ENCODE measurements around the gene TIGD3.

The TIGD3 gene

DNA sequence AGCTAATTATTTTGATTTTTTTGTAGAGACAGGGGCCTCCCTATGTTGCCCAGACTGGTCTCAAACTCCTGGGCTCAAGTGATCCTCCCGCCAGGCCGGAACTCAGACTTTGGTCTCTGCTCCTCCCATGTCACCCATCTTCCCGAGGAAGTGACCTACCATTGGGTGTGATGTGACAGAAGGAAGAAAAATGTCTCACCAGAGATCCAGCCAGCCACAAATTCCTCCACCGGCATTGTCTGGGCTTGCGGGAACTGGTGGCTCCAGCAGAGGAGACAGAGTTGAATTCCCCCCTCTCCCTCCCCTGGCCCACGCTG is 27.1 kb downstream of the TIGD3 start:
- no peak overlapping the region for H3K4me2 ChIP-seq (ENCODE audit: insufficient read depth, low read length, poor library complexity, severe bottlenecking)
- peak overlapping the region; percentile 95 for H3K18ac ChIP-seq (ENCODE audit: low read length)
- peak overlapping the region; percentile 79 for H2AK5ac ChIP-seq (ENCODE audit: low read depth, low read length)
- peak overlapping the region; percentile 100 for H2BK15ac ChIP-seq (ENCODE audit: low read length)
- H3K4me1 ChIP-seq (ENCODE audit: control insufficient read depth in 2 of 2, insufficient read depth in 1 of 2, low read depth in 1 of 2, low read length in 2 of 2), result peaks cover 14 to 15% of the 10 kb centered on the region in 2 donors
- H3K23ac ChIP-seq (ENCODE audit: low read depth, low read length, poor library complexity), result no peak overlapping the region
- H2BK120ac ChIP-seq (ENCODE audit: low read depth, low read length), result peak overlapping the region; percentile 51
- H2BK12ac ChIP-seq (ENCODE audit: low read length), result peak overlapping the region; percentile 86
- no CpG with 5 or more reads among the region's 6 CpGs for WGBS, 2 donors (ENCODE audit: extremely low coverage in 2 of 2, insufficient read length in 2 of 2, insufficient replicate concordance in 1 of 2)
- peaks cover 0 to 7% (median 0%) of the 10 kb centered on the region in 3 experiments for H3K27me3 ChIP-seq (ENCODE audit: control insufficient read depth in 3 of 3, insufficient read depth in 3 of 3, low read depth in 1 of 3, low read length in 3 of 3)
- H3K27ac ChIP-seq (replicated peaks; ENCODE audit: low read length), result peak overlapping the region; percentile 61
- H3K4ac ChIP-seq (ENCODE audit: low read length), result no peak overlapping the region
- H3K36me3 ChIP-seq (replicated peaks in 1 of 2; ENCODE audit: control insufficient read depth in 2 of 2, insufficient read depth in 2 of 2, low read length in 2 of 2), result no peaks in the 10 kb centered on the region
- no peaks in the 10 kb centered on the region for H3K9me3 ChIP-seq (replicated peaks in 1 of 2; ENCODE audit: control insufficient read depth in 2 of 2, insufficient read depth in 1 of 2, low read depth in 1 of 2, low read length in 2 of 2)
- peak overlapping the region; percentile 89 for H4K91ac ChIP-seq (ENCODE audit: low read depth, low read length, poor library complexity)
- H3K14ac ChIP-seq (ENCODE audit: low read length), result peak overlapping the region; percentile 97
- no peak for DNase-seq (ENCODE audit: low spot score)
- H2BK5ac ChIP-seq (ENCODE audit: low read length), result peak overlapping the region; percentile 83
- H4K8ac ChIP-seq (ENCODE audit: low read depth, low read length), result peak overlapping the region; percentile 27
- H2AFZ ChIP-seq (ENCODE audit: low read length), result peak overlapping the region; percentile 89
- H3K4me3 ChIP-seq (ENCODE audit: low read length in 2 of 2), result no peak overlapping the region
- H3K79me1 ChIP-seq (ENCODE audit: low read depth, low read length), result no peaks in the 10 kb centered on the region
- H3K9ac ChIP-seq (ENCODE audit: low read depth, low read length, poor library complexity), result peak overlapping the region; percentile 74

DNA sequence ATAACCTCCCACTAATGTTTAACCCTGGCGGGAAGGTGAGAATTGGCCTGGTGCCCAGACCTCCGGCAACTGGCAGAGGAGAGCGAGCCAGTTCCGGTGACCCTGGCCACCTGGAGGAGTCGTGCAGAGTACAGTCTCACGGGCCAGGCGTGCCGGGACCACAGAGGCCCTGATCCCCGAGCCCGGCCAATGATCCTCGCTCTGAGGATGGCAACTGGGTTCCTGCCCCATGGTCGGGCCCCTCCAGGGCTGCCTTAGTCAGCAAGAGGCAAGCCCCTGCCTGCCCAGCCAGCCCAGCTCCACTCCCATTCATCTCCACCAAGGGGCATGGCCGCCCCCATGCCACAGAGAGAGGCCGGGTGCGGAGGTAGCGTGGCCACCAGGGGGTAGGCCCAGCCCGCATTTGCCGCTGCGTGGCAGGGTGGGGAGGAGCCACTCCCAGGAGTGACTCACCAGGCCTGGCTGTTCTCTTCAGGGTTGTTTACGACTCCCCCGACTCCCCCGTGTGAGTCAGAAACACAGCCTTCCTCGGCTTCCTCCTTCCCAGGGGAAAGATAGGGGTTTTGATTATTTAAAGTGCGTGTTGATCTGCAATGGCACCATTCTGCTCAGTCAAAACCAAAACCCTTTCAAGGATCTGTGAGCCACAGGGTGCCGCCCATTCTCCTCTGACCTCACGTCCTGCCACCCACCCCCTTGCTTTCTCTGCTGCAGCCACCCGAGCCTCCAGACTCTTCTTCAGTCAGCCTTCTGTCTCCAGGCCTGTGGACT is 27.7 kb downstream of the TIGD3 start, which contains the start of gene SLC25A45:
SLC25A45 (minus strand) TSS at position 614 of the 771 bp plus-strand sequence. CDS start 695 bp downstream, outside the sequence.
- Histone ChIP-seq H2BK5ac (ENCODE audit: low read length) (peak within 1 kb of the TSS; percentile 83), H3K14ac (ENCODE audit: low read length) (peak within 1 kb of the TSS; percentile 97), H3K9me3 (replicated peaks in 1 of 2; ENCODE audit: control insufficient read depth in 2 of 2, insufficient read depth in 1 of 2, low read depth in 1 of 2, low read length in 2 of 2) (no peaks in the 10 kb centered on the region), H4K8ac (ENCODE audit: low read depth, low read length) (peak within 1 kb of the TSS; percentile 27), H3K4me2 (ENCODE audit: insufficient read depth, low read length, poor library complexity, severe bottlenecking) (peak within 1 kb of the TSS; percentile 2), H3K79me1 (ENCODE audit: low read depth, low read length) (no peaks in the 10 kb centered on the region), H3K27ac (replicated peaks; ENCODE audit: low read length) (peak within 1 kb of the TSS; percentile 61), H3K27me3 (ENCODE audit: control insufficient read depth in 3 of 3, insufficient read depth in 3 of 3, low read depth in 1 of 3, low read length in 3 of 3) (peaks cover 0 to 4% (median 0%) of the 10 kb centered on the region in 3 experiments), H4K91ac (ENCODE audit: low read depth, low read length, poor library complexity) (peak within 1 kb of the TSS; percentile 89), H3K36me3 (replicated peaks in 1 of 2; ENCODE audit: control insufficient read depth in 2 of 2, insufficient read depth in 2 of 2, low read length in 2 of 2) (no peaks in the 10 kb centered on the region), H3K23ac (ENCODE audit: low read depth, low read length, poor library complexity) (peak within 1 kb of the TSS; percentile 80), H3K4me3 (ENCODE audit: low read length in 2 of 2) (peak within 1 kb of the TSS in 1 of 2 donors; percentile 38), H3K18ac (ENCODE audit: low read length) (peak within 1 kb of the TSS; percentile 95), H2AFZ (ENCODE audit: low read length) (peak within 1 kb of the TSS; percentile 89), H3K9ac (ENCODE audit: low read depth, low read length, poor library complexity) (peak within 1 kb of the TSS; percentile 74), H3K4me1 (ENCODE audit: control insufficient read depth in 2 of 2, insufficient read depth in 1 of 2, low read depth in 1 of 2, low read length in 2 of 2) (peaks cover 15% of the 10 kb centered on the region in 2 donors), H2BK12ac (ENCODE audit: low read length) (peak within 1 kb of the TSS; percentile 86), H2BK120ac (ENCODE audit: low read depth, low read length) (peak within 1 kb of the TSS; percentile 51), H2AK5ac (ENCODE audit: low read depth, low read length) (peak within 1 kb of the TSS; percentile 79), H2BK15ac (ENCODE audit: low read length) (peak within 1 kb of the TSS; percentile 100), H3K4ac (ENCODE audit: low read length) (no peak within 1 kb of the TSS)
- no CpG with 5 or more reads among the region's 27 CpGs for WGBS, 2 donors (ENCODE audit: extremely low coverage in 2 of 2, insufficient read length in 2 of 2, insufficient replicate concordance in 1 of 2)
- DNase-seq (ENCODE audit: low spot score), result no peak

DNA sequence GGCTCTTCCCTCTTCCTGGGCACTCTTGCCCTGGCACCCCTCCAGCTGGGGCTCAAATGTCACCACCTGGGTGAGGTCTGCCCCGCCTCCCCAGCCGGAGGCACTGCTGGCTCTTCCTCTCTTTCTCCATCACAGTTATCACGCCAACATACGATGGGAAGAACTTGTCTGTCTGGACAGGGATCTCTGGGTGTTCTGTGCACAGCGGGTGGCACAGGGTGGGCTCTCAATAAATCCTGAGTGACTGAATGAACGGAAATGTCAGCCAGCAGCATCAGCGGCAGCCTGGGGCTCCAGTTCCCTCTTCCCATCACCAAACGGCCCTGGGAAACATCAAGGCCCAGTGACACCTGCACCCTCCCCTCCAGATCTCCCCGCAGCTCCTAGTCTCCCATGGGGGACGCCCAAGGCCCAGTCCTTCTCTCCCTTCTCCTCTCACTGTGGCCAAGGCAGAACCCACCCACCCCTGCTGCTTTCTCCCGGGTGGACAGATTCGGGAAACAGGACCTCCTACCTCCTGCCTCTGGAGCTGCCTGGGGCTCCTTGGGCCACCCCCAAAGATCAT is 28.3 kb downstream of the TIGD3 start:
- H3K27ac ChIP-seq (replicated peaks; ENCODE audit: low read length), result no peak overlapping the region
- DNase-seq (ENCODE audit: low spot score), result no peak

DNA sequence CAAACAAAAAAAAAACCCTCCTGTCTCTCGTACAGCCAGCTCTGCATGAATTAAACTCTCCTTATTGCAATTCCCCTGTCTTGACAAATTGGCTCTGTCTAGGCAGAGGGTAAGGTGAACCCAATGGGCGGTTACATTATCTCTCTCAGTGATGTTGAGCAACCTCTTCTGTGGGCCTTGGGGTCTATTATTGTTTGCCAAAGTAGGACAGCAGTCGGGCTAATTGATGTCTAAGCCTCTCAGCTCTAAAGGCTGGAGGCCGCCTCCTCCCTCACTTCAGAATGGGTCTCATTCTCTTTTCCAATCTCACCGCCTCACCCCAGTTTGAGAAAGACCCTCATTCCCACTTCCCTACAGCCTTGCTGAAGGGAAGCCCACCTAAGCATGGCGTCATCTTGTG is 29.2 kb downstream of the TIGD3 start:
- Histone ChIP-seq H3K4ac (ENCODE audit: low read length) (no peak overlapping the region), H4K8ac (ENCODE audit: low read depth, low read length) (no peak overlapping the region), H4K91ac (ENCODE audit: low read depth, low read length, poor library complexity) (no peak overlapping the region), H3K27ac (replicated peaks; ENCODE audit: low read length) (no peak overlapping the region), H3K9ac (ENCODE audit: low read depth, low read length, poor library complexity) (no peak overlapping the region), H3K23ac (ENCODE audit: low read depth, low read length, poor library complexity) (no peak overlapping the region), H2BK5ac (ENCODE audit: low read length) (no peak overlapping the region), H3K79me1 (ENCODE audit: low read depth, low read length) (no peaks in the 10 kb centered on the region), H2AFZ (ENCODE audit: low read length) (no peak overlapping the region), H3K18ac (ENCODE audit: low read length) (no peak overlapping the region), H3K4me1 (ENCODE audit: control insufficient read depth in 2 of 2, insufficient read depth in 1 of 2, low read depth in 1 of 2, low read length in 2 of 2) (peaks cover 15 to 16% of the 10 kb centered on the region in 2 donors), H3K9me3 (replicated peaks in 1 of 2; ENCODE audit: control insufficient read depth in 2 of 2, insufficient read depth in 1 of 2, low read depth in 1 of 2, low read length in 2 of 2) (no peaks in the 10 kb centered on the region), H2BK120ac (ENCODE audit: low read depth, low read length) (no peak overlapping the region), H3K36me3 (replicated peaks in 1 of 2; ENCODE audit: control insufficient read depth in 2 of 2, insufficient read depth in 2 of 2, low read length in 2 of 2) (peaks cover 0 to 4% of the 10 kb centered on the region in 2 donors), H2BK12ac (ENCODE audit: low read length) (no peak overlapping the region), H3K4me3 (ENCODE audit: low read length in 2 of 2) (no peak overlapping the region), H3K14ac (ENCODE audit: low read length) (no peak overlapping the region), H3K4me2 (ENCODE audit: insufficient read depth, low read length, poor library complexity, severe bottlenecking) (no peak overlapping the region), H2BK15ac (ENCODE audit: low read length) (no peak overlapping the region), H2AK5ac (ENCODE audit: low read depth, low read length) (peak overlapping the region; percentile 88), H3K27me3 (ENCODE audit: control insufficient read depth in 3 of 3, insufficient read depth in 3 of 3, low read depth in 1 of 3, low read length in 3 of 3) (no peaks in the 10 kb centered on the region)
- no CpG with 5 or more reads among the region's 6 CpGs for WGBS, 2 donors (ENCODE audit: extremely low coverage in 2 of 2, insufficient read length in 2 of 2, insufficient replicate concordance in 1 of 2)
- no peak for DNase-seq (ENCODE audit: low spot score)

More for the DNA sequence above, 28.3 kb downstream of the TIGD3 start:
- no CpG with 5 or more reads among the region's 12 CpGs for WGBS, 2 donors (ENCODE audit: extremely low coverage in 2 of 2, insufficient read length in 2 of 2, insufficient replicate concordance in 1 of 2)
- Histone ChIP-seq H3K23ac (ENCODE audit: low read depth, low read length, poor library complexity) (no peak overlapping the region), H2BK120ac (ENCODE audit: low read depth, low read length) (peak overlapping the region; percentile 51), H3K36me3 (replicated peaks in 1 of 2; ENCODE audit: control insufficient read depth in 2 of 2, insufficient read depth in 2 of 2, low read length in 2 of 2) (no peaks in the 10 kb centered on the region), H3K18ac (ENCODE audit: low read length) (peak overlapping the region; percentile 89), H3K79me1 (ENCODE audit: low read depth, low read length) (no peaks in the 10 kb centered on the region), H2BK15ac (ENCODE audit: low read length) (peak overlapping the region; percentile 100), H3K4me1 (ENCODE audit: control insufficient read depth in 2 of 2, insufficient read depth in 1 of 2, low read depth in 1 of 2, low read length in 2 of 2) (peaks cover 15 to 16% of the 10 kb centered on the region in 2 donors), H2AFZ (ENCODE audit: low read length) (peak overlapping the region; percentile 89), H3K27me3 (ENCODE audit: control insufficient read depth in 3 of 3, insufficient read depth in 3 of 3, low read depth in 1 of 3, low read length in 3 of 3) (no peaks in the 10 kb centered on the region), H3K4me3 (ENCODE audit: low read length in 2 of 2) (peak overlapping the region in 1 of 2 donors; percentile 38), H2BK12ac (ENCODE audit: low read length) (no peak overlapping the region), H2AK5ac (ENCODE audit: low read depth, low read length) (peak overlapping the region; percentile 12), H4K8ac (ENCODE audit: low read depth, low read length) (no peak overlapping the region), H4K91ac (ENCODE audit: low read depth, low read length, poor library complexity) (no peak overlapping the region), H3K4ac (ENCODE audit: low read length) (no peak overlapping the region), H3K9ac (ENCODE audit: low read depth, low read length, poor library complexity) (no peak overlapping the region), H2BK5ac (ENCODE audit: low read length) (peak overlapping the region; percentile 83), H3K4me2 (ENCODE audit: insufficient read depth, low read length, poor library complexity, severe bottlenecking) (peak overlapping the region; percentile 2), H3K14ac (ENCODE audit: low read length) (no peak overlapping the region), H3K9me3 (replicated peaks in 1 of 2; ENCODE audit: control insufficient read depth in 2 of 2, insufficient read depth in 1 of 2, low read depth in 1 of 2, low read length in 2 of 2) (no peaks in the 10 kb centered on the region)
